HTR-8/SVneo (cell line): ENCODE results near the gene HEPN1.

ENCODE experiments used
- DNase-seq: peaks from one replicate; pipeline ENCODE4 v3.0.0; 2011; ENCODE audit warnings: low spot score, mixed read lengths; ENCODE audit not compliant: insufficient read length
- FAIRE-seq: peaks from 2 replicates; lab custom pipeline; 2011; peaks lifted over from hg19 to GRCh38; lab: Jason Lieb, UNC

The HEPN1 gene

GRCh38 chr11:124884340-124884739 lies 34.7 kb upstream of the HEPN1 start:
- DNase-seq, result no peak
- no peak for FAIRE-seq

GRCh38 chr11:124884869-124885479 lies 34.1 kb upstream of the HEPN1 start:
- FAIRE-seq, result no peak

GRCh38 chr11:124886476-124886875 lies 32.6 kb upstream of the HEPN1 start:
- DNase-seq (no peak), FAIRE-seq (no peak)

More at GRCh38 chr11:124884869-124885479, 34.1 kb upstream of the HEPN1 start:
- DNase-seq, result no peak

GRCh38 chr11:124886978-124887666 lies 31.9 kb upstream of the HEPN1 start:
- FAIRE-seq (no peak), DNase-seq (no peak)

- no peak for FAIRE-seq
- DNase-seq, result no peak
Measured at GRCh38 chr11:124887667-124888013, 31.4 kb upstream of the HEPN1 start.

GRCh38 chr11:124889191-124890091 lies 29.6 kb upstream of the HEPN1 start:
- no peak for FAIRE-seq
- DNase-seq, result no peak

- no peak for DNase-seq
- no peak for FAIRE-seq
Measured at GRCh38 chr11:124890151-124890550, 28.9 kb upstream of the HEPN1 start.

DNA sequence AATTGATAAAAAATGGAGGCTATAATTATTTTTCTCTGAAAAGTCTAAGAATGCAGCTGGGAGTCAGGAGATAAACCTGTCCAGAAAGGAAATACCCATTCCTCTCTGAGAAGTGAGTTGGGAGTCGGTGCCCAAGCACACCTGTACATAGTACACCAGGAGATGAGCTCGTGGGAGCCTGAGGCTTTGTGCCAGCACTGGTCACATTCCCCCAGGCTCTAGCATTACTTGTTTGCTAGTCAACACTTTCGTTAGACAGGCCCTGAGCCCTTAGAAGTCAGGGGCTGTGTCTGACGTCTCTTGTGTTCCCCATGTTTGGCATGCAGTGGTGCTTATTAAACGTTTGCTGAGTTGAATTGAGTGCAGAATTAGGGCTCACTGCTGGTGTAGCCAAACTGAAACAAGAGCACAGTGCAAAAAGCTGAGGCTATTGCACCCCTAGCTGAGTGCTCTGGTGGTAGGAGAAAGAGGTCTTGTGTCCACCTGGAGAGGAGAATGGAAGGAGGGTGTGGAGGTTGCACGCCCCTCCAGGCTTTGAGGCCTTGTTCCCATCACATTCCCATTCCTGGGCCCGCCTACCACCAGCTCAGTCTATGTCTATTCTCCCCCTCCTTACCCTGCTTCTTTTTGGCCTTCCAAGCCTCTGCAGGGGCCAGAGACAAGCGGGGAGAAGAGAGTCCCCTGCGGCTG lies 28.2 kb upstream of the HEPN1 start:
- DNase-seq (no peak), FAIRE-seq (no peak)

DNA sequence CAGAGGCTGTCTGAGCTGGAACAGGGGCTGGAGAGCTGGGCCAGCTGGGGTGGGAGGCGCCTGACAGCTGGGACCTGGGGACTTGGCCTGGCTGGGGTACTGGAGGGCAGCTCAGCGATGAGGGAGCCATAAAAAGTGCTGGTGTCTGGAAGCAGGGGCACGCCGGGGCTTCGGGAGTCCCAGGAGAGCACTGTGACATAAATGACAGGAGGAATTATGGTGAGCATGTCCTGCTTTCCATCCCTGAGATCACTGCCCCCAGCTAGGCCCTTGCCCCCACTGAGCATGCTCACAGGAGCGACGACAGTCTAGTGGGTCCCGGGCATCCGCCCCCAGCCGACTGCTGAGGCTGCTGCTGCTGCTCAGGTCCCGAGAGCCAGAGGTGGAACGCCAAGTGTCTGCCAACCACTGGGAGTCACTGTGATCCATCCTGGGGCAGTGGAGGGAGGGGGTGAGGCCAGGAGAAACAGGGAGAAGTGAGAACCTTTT lies 27.6 kb upstream of the HEPN1 start:
- FAIRE-seq (no peak), DNase-seq (no peak)

DNA sequence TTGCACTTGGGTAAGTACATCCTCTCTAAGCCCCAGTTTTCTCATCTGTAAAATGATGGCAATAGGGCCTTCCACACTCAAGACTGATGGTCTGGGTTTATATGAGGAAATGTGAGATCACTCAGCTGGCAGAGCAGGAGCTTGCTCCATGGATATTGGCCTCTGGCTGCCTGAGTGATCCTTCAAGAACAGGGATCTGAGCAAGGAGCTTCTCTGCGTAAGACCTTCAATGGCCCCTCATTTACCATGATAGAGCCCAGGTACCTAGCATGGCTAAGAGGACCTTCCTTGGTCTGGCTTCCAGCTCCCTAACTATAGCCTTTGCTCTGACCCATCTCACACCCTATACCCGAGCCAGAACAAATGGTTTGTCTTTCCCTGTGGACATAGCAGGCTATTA lies 26.9 kb upstream of the HEPN1 start:
- DNase-seq, result no peak
- no peak for FAIRE-seq

DNA sequence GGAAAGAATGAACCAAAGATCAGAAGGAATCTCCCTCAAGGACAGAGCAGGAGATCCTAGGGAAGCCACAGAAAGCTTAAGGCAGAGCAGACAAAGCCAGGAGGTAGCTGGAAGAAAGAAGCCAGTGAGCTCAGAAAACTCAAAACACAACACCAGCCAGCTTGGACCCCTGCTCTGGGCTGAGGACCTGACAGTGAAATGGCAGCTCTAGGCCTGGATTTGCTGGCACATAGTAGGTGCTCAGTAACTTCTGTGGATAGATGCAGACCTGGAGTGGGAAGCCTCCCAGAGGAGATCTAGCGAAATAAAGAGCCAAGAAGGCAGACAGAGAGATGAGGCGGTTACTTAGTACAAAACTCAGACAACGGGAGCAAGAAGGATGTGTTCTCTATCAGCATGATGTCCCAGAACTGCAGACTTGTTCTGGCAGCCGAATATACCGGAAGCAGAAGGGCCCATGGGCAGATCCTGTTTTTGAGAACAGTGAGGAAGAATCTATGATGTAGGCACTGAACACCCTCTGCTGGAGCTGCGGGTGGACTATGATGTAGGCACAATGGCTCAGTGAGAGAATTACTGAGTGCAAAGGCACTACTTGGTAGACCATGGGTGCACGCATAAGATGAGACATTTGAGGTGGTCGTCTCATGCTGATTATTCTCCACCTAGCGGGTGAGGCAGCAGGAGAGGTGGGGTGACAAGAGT lies 26.1 kb upstream of the HEPN1 start:
- DNase-seq (no peak), FAIRE-seq (no peak)

DNA sequence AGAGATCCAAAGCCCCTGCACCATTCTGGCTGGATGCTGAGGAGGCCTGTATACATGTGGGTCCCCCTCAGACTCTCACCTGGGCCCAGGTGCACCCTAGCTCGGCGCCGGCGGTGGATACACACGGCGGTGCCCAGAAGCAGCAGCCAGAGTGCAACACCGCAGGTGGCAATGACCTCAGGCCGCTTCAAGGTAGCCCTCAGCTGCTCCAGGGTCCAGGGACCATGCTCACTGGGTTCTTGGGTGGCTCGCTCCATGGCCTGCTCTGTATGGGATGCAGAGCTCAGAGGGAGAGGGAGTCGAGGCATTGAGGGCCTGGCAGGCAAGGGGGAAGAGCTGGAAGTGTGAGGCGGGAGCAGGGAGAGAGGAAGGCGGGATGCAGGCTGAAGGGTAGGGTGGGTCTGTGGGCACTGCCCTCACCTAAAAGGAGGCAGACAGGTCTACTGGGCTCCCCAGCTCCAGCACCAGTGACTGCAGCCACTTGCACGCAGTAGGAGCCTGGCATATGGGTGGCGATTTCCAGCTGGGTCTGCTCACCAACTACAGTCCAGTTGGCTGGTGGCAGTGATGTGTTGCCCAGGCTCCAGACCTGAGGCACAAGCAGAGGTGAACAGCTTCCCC lies 25.2 kb upstream of the HEPN1 start:
- no peak for FAIRE-seq
- no peak for DNase-seq

DNA sequence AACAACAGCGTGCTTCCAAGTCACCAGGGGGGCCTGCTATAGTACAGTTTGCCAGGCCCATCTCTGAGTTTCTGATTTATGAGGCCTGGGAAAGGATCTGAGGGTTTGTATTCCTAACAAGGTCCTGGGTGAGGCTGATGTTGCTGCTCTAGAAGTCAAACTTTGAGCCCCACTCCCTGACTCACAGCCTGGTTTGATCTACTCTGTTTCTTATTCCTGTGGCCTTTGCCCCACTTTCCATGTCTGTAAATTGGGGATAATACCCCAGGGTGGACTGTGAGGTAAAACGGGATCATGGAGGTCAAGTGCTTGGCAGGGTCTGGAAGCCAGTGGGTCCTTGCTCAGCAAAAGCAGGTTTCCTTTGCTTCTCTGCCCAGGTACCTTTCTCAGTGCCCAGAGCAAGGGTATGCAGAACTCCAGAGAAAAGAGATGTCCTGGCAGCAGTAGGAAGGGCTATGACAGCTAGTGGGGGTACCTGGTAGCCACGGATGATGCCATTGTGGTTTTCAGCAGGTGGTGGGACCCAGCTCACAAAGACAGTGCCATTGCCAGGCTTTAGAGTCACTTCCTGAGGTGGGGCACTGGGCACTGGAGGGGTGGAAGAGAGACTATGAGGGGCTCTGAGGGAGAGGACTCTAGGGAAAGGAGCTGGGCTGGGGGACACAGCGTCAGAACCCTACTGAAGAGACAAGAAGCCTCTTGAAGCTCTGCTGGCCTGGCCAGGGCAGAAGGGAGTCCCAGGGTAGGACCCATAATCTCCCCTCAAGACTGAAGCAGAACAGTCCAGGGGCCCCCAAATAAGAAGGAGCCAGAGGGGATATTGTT lies 24.2 kb upstream of the HEPN1 start:
- no peak for DNase-seq
- no peak for FAIRE-seq

- FAIRE-seq, result no peak
- no peak for DNase-seq
Measured at GRCh38 chr11:124895471-124895971, 23.5 kb upstream of the HEPN1 start.

DNA sequence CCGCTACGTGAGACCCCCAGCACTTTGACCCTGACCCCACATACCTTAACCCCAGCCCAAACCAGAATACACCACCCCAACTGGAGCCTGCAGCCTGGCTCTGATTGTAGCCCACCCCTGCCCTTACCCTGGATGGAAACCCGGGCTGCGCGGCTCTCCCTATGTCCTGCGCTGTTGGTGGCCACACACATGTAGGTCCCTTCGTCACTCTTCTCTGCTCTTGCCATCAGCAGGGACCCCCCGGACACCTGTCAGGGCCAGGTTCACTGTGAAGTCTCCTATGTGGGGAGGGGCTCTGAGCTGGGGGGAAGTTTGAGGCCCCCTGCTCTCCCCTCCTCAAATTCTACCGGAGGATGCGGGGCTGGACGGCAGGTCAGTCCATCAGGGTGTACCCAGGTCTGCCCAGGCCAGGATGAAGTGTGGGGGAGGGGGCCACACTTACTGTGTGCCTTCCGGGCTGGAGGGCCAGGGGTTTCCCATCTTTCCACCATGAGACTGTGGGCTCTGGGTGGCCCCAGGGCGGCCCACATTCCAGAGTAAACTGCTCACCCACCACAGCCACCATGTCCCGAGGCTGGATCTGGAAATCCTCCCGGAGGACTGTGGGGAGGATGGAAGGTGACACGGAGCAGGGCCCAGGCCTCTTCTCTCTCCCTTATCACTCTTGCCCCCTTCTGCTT lies 22.8 kb upstream of the HEPN1 start:
- no peak for FAIRE-seq
- DNase-seq, result no peak

DNA sequence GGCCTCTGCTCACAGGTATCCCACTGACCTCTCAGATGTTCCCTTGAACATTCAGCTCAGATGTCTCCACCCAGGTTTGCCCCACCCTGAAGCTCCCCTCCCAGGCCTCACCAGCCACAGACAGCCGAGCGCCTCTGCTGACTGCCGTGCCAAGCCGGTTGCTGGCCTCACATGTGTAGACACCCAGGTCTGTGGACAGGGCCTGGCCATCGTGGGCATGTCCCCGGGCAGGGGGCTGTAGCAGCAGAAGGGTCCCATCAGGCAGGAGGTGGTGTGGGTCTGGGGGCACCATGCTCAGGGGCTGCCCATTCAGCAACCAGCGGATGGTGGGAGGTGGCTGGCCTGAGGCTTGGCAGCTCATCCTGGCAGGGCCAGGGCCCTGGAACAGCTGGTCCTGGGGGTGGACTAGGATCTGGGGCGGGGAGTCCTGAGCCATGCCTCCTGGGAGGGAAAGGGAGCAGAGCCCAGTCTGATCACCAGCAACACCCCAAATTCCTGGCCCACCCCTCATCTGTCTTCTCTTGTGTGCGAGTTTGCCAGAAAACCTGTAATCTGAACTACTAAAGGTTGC lies 22.1 kb upstream of the HEPN1 start:
- FAIRE-seq (no peak), DNase-seq (no peak)

GRCh38 chr11:124897674-124898262 lies 21.3 kb upstream of the HEPN1 start, which contains the start of gene ROBO4:
Gene ROBO4 (minus strand): TSS chr11:124897865. CDS start chr11:124897795, 70 bp downstream.
- DNase-seq (no peak), FAIRE-seq (no peak)
